BLaER1 (cell line): ENCODE measurements around the gene FAM241A.
"Not testable (repeated sequence)": the region's sequence is repeated elsewhere in the genome, so short reads cannot be mapped to it uniquely, and the experiment has no call there.

Experiments used
- H3K27ac ChIP-seq: shearing (Covaris generic); formaldehyde crosslinking; 2 replicates; pipeline ENCODE4 v1.8.1; 2022
- H3K27me3 ChIP-seq: shearing (Covaris generic); formaldehyde crosslinking; 2 replicates; pipeline ENCODE4 v1.8.1; 2022
- H3K36me3 ChIP-seq: shearing (Covaris generic); formaldehyde crosslinking; 2 replicates; pipeline ENCODE4 v1.8.1; 2022
- H3K4me1 ChIP-seq: shearing (Covaris generic); formaldehyde crosslinking; 2 replicates; pipeline ENCODE4 v1.8.1; 2022
- H3K4me2 ChIP-seq: shearing (Covaris generic); formaldehyde crosslinking; 2 replicates; pipeline ENCODE4 v1.8.1; 2022
- H3K4me3 ChIP-seq: shearing (Covaris generic); formaldehyde crosslinking; 2 replicates; pipeline ENCODE4 v1.8.1; 2022
- H3K9ac ChIP-seq: shearing (Covaris generic); formaldehyde crosslinking; 2 replicates; pipeline ENCODE4 v1.8.1; 2022
- H3K9me3 ChIP-seq: shearing (Covaris generic); formaldehyde crosslinking; 2 replicates; pipeline ENCODE4 v1.8.1; 2022
- H4K20me1 ChIP-seq: shearing (Covaris generic); formaldehyde crosslinking; 2 replicates; pipeline ENCODE4 v1.8.1; 2022
- Cebpa-rat ChIP-seq: shearing (Covaris generic); IDR thresholded peaks from 2 replicates; pipeline ENCODE4 v1.8.1; 2022

The FAM241A gene

DNA sequence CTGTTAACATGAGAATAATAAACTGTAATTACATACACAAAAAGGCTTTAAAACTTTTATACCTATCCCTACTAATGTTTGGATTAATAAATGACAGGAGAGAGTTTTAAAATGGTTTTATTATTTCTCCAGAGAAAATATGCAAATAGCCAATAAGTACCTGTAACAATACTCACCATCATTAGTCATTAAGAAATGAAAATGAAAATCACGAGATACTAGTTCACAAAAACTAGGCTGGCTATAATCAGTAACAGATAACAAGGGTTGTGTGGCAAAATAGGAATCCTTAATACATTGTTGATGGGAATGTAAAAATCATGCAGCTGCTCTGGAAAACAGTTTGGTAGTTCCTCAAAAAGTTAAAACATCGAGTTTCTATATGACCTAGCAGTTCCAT, 61.2 kb downstream of the FAM241A start:
- no peaks in the 10 kb centered on the region for H3K36me3 ChIP-seq
- H3K4me2 ChIP-seq, result no peak overlapping the region
- no peak for TF ChIP-seq Cebpa-rat
- H3K27me3 ChIP-seq, result no peaks in the 10 kb centered on the region
- no peak overlapping the region for H3K4me3 ChIP-seq
- no peaks in the 10 kb centered on the region for H3K4me1 ChIP-seq
- H3K9ac ChIP-seq, result no peak overlapping the region
- no peaks in the 10 kb centered on the region for H4K20me1 ChIP-seq
- H3K9me3 ChIP-seq, result no peaks in the 10 kb centered on the region
- H3K27ac ChIP-seq, result no peak overlapping the region

DNA sequence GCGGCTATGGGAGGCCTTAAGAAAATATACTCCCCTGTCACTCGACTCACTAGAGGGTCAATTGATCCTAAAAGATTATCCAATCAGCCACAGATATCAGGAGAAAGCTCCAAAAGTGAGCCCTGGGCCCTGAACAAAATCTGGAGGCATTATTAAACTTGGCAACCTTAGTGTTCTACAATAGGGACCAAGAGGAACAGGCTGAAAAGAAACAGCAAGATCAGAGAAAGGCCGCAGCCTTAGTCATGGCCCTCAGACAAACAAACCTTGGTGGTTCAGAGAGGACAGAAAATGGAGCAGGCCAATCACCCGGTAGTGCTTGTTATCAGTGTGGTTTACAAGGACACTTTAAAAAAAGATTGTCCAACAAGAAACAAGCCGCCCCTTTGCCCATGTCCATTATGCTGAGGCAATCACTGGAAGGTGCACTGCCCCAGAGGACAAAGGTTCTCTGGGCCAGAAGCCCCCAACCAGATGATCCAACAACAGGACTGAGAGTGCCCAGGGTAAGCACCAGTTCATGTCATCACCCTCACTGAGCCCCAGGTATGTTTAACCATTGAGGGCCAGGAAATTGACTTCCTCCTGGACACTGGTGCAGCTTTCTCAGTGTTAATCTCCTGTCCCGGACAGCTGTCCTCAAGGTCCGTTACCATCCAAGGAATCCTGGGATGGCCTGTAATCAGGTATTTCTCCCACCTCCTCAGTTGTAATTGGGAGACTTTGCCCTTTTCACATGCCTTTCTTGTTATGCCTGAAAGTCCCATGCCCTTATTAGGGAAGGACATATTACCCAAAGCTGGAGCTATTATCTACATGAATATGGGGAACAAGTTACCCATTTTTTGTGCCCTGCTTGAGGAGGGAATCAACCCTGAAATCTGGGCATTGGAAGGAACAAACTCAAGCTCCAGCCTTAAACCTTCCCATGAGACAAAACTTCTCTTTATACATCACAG, 63.2 kb downstream of the FAM241A start:
- H3K4me1 ChIP-seq, H3K4me3 ChIP-seq, H3K9ac ChIP-seq, H3K27me3 ChIP-seq, H3K27ac ChIP-seq, H4K20me1 ChIP-seq, H3K4me2 ChIP-seq, H3K36me3 ChIP-seq, H3K9me3 ChIP-seq: not testable (repeated sequence)

DNA sequence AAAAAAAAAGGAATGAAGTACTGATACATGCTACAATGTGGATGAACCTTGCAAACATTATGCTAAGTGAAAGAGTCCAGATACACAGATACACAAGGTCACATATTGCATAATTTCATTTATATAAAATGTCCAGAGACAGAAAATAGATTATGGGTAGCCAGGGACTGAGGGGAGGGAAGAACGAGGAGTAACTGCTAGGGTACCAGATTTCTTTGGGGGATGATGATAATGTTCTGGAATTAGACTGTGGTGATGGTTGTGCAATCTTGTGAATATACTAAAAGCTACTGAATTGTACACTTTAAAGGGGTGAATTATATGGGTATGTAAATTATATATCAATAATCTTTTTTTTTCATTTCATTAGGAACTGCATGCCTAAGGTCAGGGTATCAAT, 65.5 kb downstream of the FAM241A start:
- no peaks in the 10 kb centered on the region for H3K27me3 ChIP-seq
- H3K4me2 ChIP-seq, result no peak overlapping the region
- no peaks in the 10 kb centered on the region for H3K9me3 ChIP-seq
- no peaks in the 10 kb centered on the region for H4K20me1 ChIP-seq
- H3K27ac ChIP-seq, result no peak overlapping the region
- no peaks in the 10 kb centered on the region for H3K4me1 ChIP-seq
- no peak overlapping the region for H3K4me3 ChIP-seq
- H3K9ac ChIP-seq, result no peak overlapping the region
- TF ChIP-seq Cebpa-rat, result no peak
- H3K36me3 ChIP-seq, result no peaks in the 10 kb centered on the region

DNA sequence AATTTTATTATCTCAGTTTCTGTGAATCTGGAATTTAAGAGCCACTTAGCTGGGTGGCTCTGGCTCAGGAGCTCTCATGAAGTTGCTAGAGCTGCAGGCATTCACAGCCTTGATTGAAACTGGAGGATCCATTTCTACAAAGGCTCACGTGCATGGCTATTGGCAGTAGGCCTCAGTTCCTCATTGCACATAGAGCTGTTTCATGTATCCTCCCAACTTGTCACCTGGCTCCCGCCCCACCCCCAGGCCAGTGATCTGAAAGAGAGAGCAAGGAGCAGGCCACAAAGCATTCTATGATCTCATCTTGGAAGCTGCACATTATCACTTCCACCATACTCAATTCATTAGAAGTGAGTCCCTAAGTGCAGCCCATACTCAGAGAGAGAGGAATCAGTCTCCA, 67.8 kb downstream of the FAM241A start:
- no peaks in the 10 kb centered on the region for H3K36me3 ChIP-seq
- no peak overlapping the region for H3K27ac ChIP-seq
- no peaks in the 10 kb centered on the region for H3K4me1 ChIP-seq
- H3K27me3 ChIP-seq, result no peaks in the 10 kb centered on the region
- H3K4me2 ChIP-seq, result no peak overlapping the region
- H3K4me3 ChIP-seq, result no peak overlapping the region
- H3K9me3 ChIP-seq, result no peaks in the 10 kb centered on the region
- no peaks in the 10 kb centered on the region for H4K20me1 ChIP-seq
- H3K9ac ChIP-seq, result no peak overlapping the region
- no peak for TF ChIP-seq Cebpa-rat

DNA sequence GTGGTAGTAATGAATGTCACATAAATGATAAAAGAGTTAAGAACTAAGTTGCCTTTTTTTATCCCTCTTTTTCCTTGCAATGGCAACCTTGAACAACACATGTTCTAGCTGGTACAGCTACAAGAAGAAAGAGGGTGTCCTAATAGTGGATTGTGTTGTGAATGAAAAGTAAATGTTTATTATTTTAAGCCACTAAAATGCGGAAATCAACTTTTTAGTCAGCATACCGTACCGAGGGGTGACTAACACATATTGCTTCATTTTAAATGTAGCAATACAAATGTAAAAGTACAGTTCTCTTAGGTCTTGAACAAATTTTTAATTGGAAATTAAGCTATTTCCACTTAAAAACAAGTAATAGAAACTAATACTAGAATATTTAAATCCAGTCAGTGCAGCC, 68.6 kb downstream of the FAM241A start:
- H4K20me1 ChIP-seq, result no peaks in the 10 kb centered on the region
- H3K4me2 ChIP-seq, result no peak overlapping the region
- no peaks in the 10 kb centered on the region for H3K36me3 ChIP-seq
- H3K27ac ChIP-seq, result no peak overlapping the region
- H3K4me1 ChIP-seq, result 0 out of 2 replicates have a peak, but pooled peaks cover 5% of the 10 kb centered on the region
- no peak overlapping the region for H3K9ac ChIP-seq
- TF ChIP-seq Cebpa-rat, result no peak
- no peaks in the 10 kb centered on the region for H3K9me3 ChIP-seq
- no peak overlapping the region for H3K4me3 ChIP-seq
- H3K27me3 ChIP-seq, result no peaks in the 10 kb centered on the region

DNA sequence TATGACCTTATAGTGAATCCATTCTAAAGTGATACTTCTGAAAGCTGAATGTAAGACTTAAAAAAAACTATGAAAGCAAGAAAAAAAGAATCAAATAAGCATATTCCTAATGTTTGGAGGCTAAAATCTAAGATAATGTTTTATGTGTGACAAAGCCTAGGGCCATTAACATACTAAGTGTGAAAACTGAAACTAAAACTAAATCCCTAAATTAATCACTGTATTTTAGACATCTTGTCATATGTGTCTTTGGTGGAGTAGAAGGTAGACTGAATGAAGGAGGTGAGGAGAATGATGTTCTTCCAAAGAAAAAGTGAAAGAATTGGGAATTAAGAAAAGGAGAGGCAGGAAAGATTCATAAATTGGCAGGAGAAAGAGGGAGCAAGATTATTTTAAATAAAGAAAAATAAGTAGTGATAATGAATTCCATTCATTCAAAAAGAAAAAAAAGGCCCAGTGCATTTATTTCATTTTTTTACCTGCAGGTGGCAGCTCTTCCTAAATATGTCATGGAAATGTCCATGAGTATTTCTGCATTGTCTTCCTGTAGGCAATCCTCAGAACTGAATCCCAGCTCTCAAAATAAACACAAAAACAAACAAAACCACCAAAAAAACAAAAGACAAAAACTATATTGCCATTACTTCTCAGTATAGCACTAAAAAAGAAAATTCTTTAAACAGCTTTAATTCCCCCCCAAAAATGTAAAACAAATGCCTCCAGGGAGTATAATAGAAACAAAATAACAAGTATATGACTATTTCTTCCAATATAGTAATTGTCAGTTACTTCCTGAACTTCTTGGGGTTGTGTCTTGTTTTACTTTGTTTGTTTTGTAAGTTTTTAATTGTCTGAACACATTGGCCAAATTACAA, 69.4 kb downstream of the FAM241A start:
- Histone ChIP-seq H3K36me3 (no peaks in the 10 kb centered on the region), H3K9me3 (no peaks in the 10 kb centered on the region), H3K4me2 (no peak overlapping the region), H3K4me1 (0 out of 2 replicates have a peak, but pooled peaks cover 6% of the 10 kb centered on the region), H3K9ac (no peak overlapping the region), H3K27ac (no peak overlapping the region), H4K20me1 (no peaks in the 10 kb centered on the region), H3K4me3 (no peak overlapping the region), H3K27me3 (no peaks in the 10 kb centered on the region)
- no peak for TF ChIP-seq Cebpa-rat

DNA sequence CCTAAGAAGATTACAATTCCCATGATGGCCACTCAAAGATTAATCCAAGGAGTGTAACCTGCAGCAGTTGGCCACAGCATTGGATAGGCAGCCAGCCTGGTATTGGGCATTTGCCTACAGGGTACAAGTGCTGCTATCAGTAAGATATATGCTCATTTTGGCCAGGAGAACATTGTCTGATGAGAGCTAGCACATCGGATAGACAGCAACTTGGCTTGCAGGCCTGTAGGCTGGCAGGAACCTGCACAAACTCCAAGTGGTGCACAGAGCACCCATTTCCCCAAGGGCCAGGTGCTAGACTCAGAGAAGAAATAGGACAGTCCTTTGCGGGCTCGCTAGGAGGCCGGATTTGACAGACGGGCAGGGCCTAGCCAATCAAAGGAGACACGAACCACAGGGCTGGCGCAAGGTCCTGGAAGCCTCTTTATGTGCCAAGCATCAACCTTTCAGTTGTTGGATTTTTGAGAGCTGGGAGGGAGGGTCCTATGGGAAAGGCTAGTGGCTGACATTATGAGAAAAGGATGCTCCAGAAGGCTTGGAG, 74.6 kb downstream of the FAM241A start:
- Histone ChIP-seq H3K4me1 (0 out of 2 replicates have a peak, but pooled peaks cover 6% of the 10 kb centered on the region), H3K9me3 (peaks cover 16% of the 10 kb centered on the region), H4K20me1 (no peaks in the 10 kb centered on the region), H3K27me3 (no peaks in the 10 kb centered on the region), H3K4me3 (no peak overlapping the region), H3K36me3 (no peaks in the 10 kb centered on the region), H3K27ac (no peak overlapping the region), H3K4me2 (no peak overlapping the region), H3K9ac (no peak overlapping the region)
- TF ChIP-seq Cebpa-rat, result no peak

DNA sequence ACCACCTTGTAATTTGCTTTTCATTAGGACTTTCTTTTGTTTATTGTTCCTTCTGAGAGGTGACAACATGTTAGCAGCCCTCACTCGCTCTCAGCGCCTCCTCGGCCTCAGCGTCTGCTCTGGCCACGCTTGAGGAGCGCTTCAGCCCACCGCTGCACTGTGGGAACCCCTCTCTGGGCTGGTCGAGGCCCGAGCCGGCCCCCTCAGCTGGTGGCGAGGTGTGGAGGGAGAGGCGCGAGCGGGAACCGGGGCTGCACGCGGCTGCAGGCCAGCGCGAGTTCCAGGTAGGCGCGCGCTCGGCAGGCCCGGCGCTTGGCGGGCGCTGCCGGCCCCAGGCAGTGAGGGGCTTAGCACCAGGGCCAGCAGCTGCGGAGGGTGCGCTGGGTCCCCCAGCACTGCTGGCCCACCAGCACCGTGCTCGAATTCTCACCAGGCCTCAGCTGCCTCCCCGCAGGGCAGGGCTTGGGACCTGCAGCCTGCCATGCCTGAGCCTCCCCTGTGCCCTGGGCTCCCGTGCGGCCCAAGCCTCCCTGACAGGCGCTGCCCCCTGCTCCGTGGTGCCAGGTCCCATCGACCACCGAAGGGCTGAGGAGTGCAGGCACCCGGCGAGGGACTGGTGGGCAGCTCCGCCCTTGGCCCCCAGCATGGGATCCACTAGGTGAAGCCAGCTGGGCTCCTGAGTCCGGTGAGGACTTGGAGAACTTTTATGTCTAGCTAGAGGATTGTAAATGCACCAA, 77.1 kb downstream of the FAM241A start:
- no peaks in the 10 kb centered on the region for H3K27me3 ChIP-seq
- no peak overlapping the region for H3K9ac ChIP-seq
- no peaks in the 10 kb centered on the region for H4K20me1 ChIP-seq
- 0 out of 2 replicates have a peak, but pooled peaks cover 6% of the 10 kb centered on the region for H3K4me1 ChIP-seq
- H3K4me3 ChIP-seq, result no peak overlapping the region
- no peak for TF ChIP-seq Cebpa-rat
- H3K36me3 ChIP-seq, result no peaks in the 10 kb centered on the region
- peaks cover 16% of the 10 kb centered on the region for H3K9me3 ChIP-seq
- no peak overlapping the region for H3K4me2 ChIP-seq
- no peak overlapping the region for H3K27ac ChIP-seq

DNA sequence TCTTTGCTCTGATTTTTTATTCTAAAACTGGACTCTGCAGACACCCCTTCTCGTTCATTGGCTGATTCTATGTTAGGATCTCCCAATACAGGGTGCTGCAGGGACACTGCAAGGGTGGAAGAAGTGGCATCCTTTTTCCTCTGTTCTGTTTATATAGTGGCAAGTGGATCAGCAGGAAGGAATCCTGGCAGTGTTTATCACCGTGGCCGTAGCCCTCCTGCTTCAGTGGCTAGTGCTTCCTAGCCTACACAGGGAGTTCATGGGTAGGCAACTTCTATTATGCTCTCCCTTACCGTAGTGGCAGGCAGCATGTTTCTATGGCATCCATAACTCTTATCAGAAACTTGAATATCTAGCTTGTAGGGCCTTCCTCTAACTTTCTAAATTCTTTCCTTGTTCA, 79.9 kb downstream of the FAM241A start:
- peaks cover 16% of the 10 kb centered on the region for H3K9me3 ChIP-seq
- H3K36me3 ChIP-seq, result no peaks in the 10 kb centered on the region
- no peak for TF ChIP-seq Cebpa-rat
- no peak overlapping the region for H3K4me2 ChIP-seq
- H3K27me3 ChIP-seq, result no peaks in the 10 kb centered on the region
- no peak overlapping the region for H3K4me3 ChIP-seq
- no peaks in the 10 kb centered on the region for H4K20me1 ChIP-seq
- no peak overlapping the region for H3K27ac ChIP-seq
- H3K4me1 ChIP-seq, result peaks cover 5% of the 10 kb centered on the region
- H3K9ac ChIP-seq, result no peak overlapping the region
